Astrocyte (in vitro differentiated cells and primary cell): Measurements from ENCODE around the gene ZNF487.

Experiments used
- CTCF ChIP-seq: IDR thresholded peaks from 2 replicates; pipeline ENCODE4 v1.5.1; 2011; ENCODE audit warnings: low read depth, mild to moderate bottlenecking, inconsistent platforms, low read length, moderate library complexity; ENCODE audit not compliant: insufficient read depth
- EZH2 ChIP-seq: IDR thresholded peaks from 2 replicates; pipeline ENCODE4 v1.6.1; 2012; ENCODE audit warnings: mild to moderate bottlenecking, low read length, inconsistent platforms; ENCODE audit not compliant: insufficient read depth

GRCh38 chr10:43398939-43399319 is 38.0 kb upstream of the ZNF487 start:
- TF ChIP-seq EZH2 (no peak), CTCF (no peak)
